Peyer's patch (tissue), 4 donors: ENCODE measurements around the gene DSCAML1. TPM values are rescaled to one million over a fixed set of nuclear protein-coding genes. Genes with fewer than 3 reads are reported as not detected.

Experiments
- DNase-seq, 3 donors: peaks; one replicate each; pipeline ENCODE4 v3.0.0-alpha.2; 2017 to 2019
- H3K27ac ChIP-seq, 4 donors: fragments of 200-600 bp; sonication (generic); one replicate each; pipeline ENCODE4 v1.5.1; 2016 to 2019
- H3K27me3 ChIP-seq, 2 donors: fragments of 200-600 bp; sonication (generic); one replicate each; pipeline ENCODE4 v1.5.1; 2019
- H3K36me3 ChIP-seq, 3 donors: fragments of 200-600 bp; sonication (generic); one replicate each; pipeline ENCODE4 v1.5.1; 2016 to 2019
- H3K4me1 ChIP-seq, 4 donors: fragments of 200-600 bp; sonication (generic); one replicate each; pipeline ENCODE4 v1.5.1; 2016 to 2019
- H3K4me3 ChIP-seq, 4 donors: fragments of 200-600 bp; sonication (generic); 1 replicate in 3 of 4; 2 replicates in 1 of 4; pipeline ENCODE4 v1.5.1; 2016 to 2019; ENCODE audit warnings: mild to moderate bottlenecking in 1 of 4
- H3K9me3 ChIP-seq, 4 donors: fragments of 200-600 bp; sonication (generic); one replicate each; pipeline ENCODE4 v1.5.1; 2016 to 2019; ENCODE audit warnings: mild to moderate bottlenecking in 1 of 4
- CTCF ChIP-seq, 6 experiments: fragments of 450-650 bp in 4 of 6; fragments of 200-600 bp in 2 of 6; sonication (generic) in 1 of 6; IDR thresholded peaks; one replicate each; pipeline ENCODE4 v1.5.1; 2017 to 2019; ENCODE audit warnings: antibody characterized with exemption in 6 of 6, mild to moderate bottlenecking in 3 of 6, moderate library complexity in 1 of 6
- POLR2A ChIP-seq, 2 donors: fragments of 450-650 bp; IDR thresholded peaks; one replicate each; pipeline ENCODE4 v1.5.1; 2017; ENCODE audit warnings: antibody characterized with exemption in 2 of 2, mild to moderate bottlenecking in 2 of 2, moderate library complexity in 2 of 2
- total RNA-seq, 4 donors: library from RNA; depleted of rRNA; stranded (reverse); fragments of >200 nt; gene quantifications; one replicate each; pipeline ENCODE4 v1.1.0, GENCODE V29; 2016

Gene DSCAML1
- total RNA-seq, 4 donors from 2014 or later, result 0.18 to 5.8 (median 2.9) TPM

GRCh38 chr11:117625237-117625636, 171.8 kb downstream of the DSCAML1 start:
- H3K27me3 ChIP-seq, result no peaks in the 10 kb centered on the region
- H3K9me3 ChIP-seq, result peaks cover 0 to 6% (median 0%) of the 10 kb centered on the region in 4 donors
- H3K4me1 ChIP-seq, result no peaks in the 10 kb centered on the region
- H3K36me3 ChIP-seq, result no peaks in the 10 kb centered on the region
- no peak overlapping the region for H3K27ac ChIP-seq
- DNase-seq, result no peak
- H3K4me3 ChIP-seq, result no peak overlapping the region
- no peak for TF ChIP-seq POLR2A (IDR thresholded peaks at IDR 0.05)
- TF ChIP-seq CTCF (IDR thresholded peaks at IDR 0.05), result no peak

GRCh38 chr11:117623831-117624271, 173.2 kb downstream of the DSCAML1 start:
- H3K4me3 ChIP-seq, result no peak overlapping the region
- H3K4me1 ChIP-seq, result no peaks in the 10 kb centered on the region
- peaks cover 0 to 6% (median 0%) of the 10 kb centered on the region in 4 donors for H3K9me3 ChIP-seq
- no peaks in the 10 kb centered on the region for H3K36me3 ChIP-seq
- TF ChIP-seq POLR2A (IDR thresholded peaks at IDR 0.05), result no peak
- TF ChIP-seq CTCF (IDR thresholded peaks at IDR 0.05), result no peak
- H3K27me3 ChIP-seq, result no peaks in the 10 kb centered on the region
- no peak overlapping the region for H3K27ac ChIP-seq
- no peak for DNase-seq

GRCh38 chr11:117621226-117621625, 175.8 kb downstream of the DSCAML1 start:
- peaks cover 0 to 6% (median 0%) of the 10 kb centered on the region in 4 donors for H3K9me3 ChIP-seq
- no peak overlapping the region for H3K4me3 ChIP-seq
- no peak for DNase-seq
- H3K27me3 ChIP-seq, result no peaks in the 10 kb centered on the region
- H3K36me3 ChIP-seq, result no peaks in the 10 kb centered on the region
- TF ChIP-seq CTCF (IDR thresholded peaks at IDR 0.05) (peak in 4 of 6 experiments; percentile 23 to 56 (median 46)), POLR2A (IDR thresholded peaks at IDR 0.05) (no peak)
- H3K27ac ChIP-seq, result no peak overlapping the region
- H3K4me1 ChIP-seq, result no peaks in the 10 kb centered on the region

GRCh38 chr11:117620659-117621058, 176.4 kb downstream of the DSCAML1 start:
- Histone ChIP-seq H3K4me1 (no peaks in the 10 kb centered on the region), H3K4me3 (no peak overlapping the region), H3K27ac (no peak overlapping the region), H3K27me3 (no peaks in the 10 kb centered on the region), H3K36me3 (no peaks in the 10 kb centered on the region), H3K9me3 (peaks cover 0 to 6% (median 0%) of the 10 kb centered on the region in 4 donors)
- no peak for DNase-seq
- no peak for TF ChIP-seq CTCF (IDR thresholded peaks at IDR 0.05)
- no peak for TF ChIP-seq POLR2A (IDR thresholded peaks at IDR 0.05)

- H3K4me1 ChIP-seq, result no peaks in the 10 kb centered on the region
- DNase-seq, result no peak
- no peaks in the 10 kb centered on the region for H3K36me3 ChIP-seq
- H3K27ac ChIP-seq, result no peak overlapping the region
- TF ChIP-seq POLR2A (IDR thresholded peaks at IDR 0.05), result no peak
- no peak for TF ChIP-seq CTCF (IDR thresholded peaks at IDR 0.05)
- no peak overlapping the region for H3K4me3 ChIP-seq
- H3K9me3 ChIP-seq, result peaks cover 0 to 6% (median 0%) of the 10 kb centered on the region in 4 donors
- H3K27me3 ChIP-seq, result no peaks in the 10 kb centered on the region
These were observed 176.9 kb downstream of the DSCAML1 start for GRCh38 chr11:117620086-117620485.

- no peaks in the 10 kb centered on the region for H3K27me3 ChIP-seq
- H3K4me3 ChIP-seq, result no peak overlapping the region
- no peaks in the 10 kb centered on the region for H3K4me1 ChIP-seq
- peaks cover 0 to 6% (median 0%) of the 10 kb centered on the region in 4 donors for H3K9me3 ChIP-seq
- DNase-seq, result no peak
- TF ChIP-seq CTCF (IDR thresholded peaks at IDR 0.05) (no peak), POLR2A (IDR thresholded peaks at IDR 0.05) (no peak)
- H3K36me3 ChIP-seq, result no peaks in the 10 kb centered on the region
- H3K27ac ChIP-seq, result no peak overlapping the region
These were observed 177.4 kb downstream of the DSCAML1 start for GRCh38 chr11:117619661-117620060.
